Vagina (tissue), 2 donors: ENCODE data around the gene MYO9A. TPM values are rescaled to one million over a fixed set of nuclear protein-coding genes. Genes with fewer than 3 reads are reported as not detected.

Source experiments
- DNase-seq, 2 donors: peaks; one replicate each; pipeline ENCODE4 v3.0.0-alpha.2; 2017; ENCODE audit errors: extremely low spot score in 2 of 2
- H3K27ac ChIP-seq: fragments of 200-600 bp; sonication (generic); one replicate; pipeline ENCODE4 v1.5.1; 2019
- H3K27me3 ChIP-seq: fragments of 200-600 bp; sonication (generic); one replicate; pipeline ENCODE4 v1.5.1; 2019
- H3K36me3 ChIP-seq, 2 donors: fragments of 200-600 bp; sonication (generic); one replicate each; pipeline ENCODE4 v1.5.1; 2017 to 2019
- H3K4me1 ChIP-seq: fragments of 200-600 bp; sonication (generic); one replicate; pipeline ENCODE4 v1.5.1; 2019
- H3K4me3 ChIP-seq, 2 donors: fragments of 200-600 bp; sonication (generic); 1 replicate in 1 of 2; 2 replicates in 1 of 2; pipeline ENCODE4 v1.5.1; 2016 to 2019
- H3K9me3 ChIP-seq: fragments of 200-600 bp; sonication (generic); one replicate; pipeline ENCODE4 v1.5.1; 2019
- POLR2A ChIP-seq, 2 donors: fragments of 450-650 bp; IDR thresholded peaks; one replicate each; pipeline ENCODE4 v1.6.1; 2017; ENCODE audit warnings: antibody characterized with exemption in 2 of 2, mild to moderate bottlenecking in 2 of 2, moderate library complexity in 2 of 2
- POLR2AphosphoS5 ChIP-seq, 2 donors: sonication (generic); formaldehyde crosslinking; IDR thresholded peaks; one replicate each; pipeline ENCODE4 v1.9.0; 2017; ENCODE audit warnings: antibody characterized with exemption in 2 of 2, mild to moderate bottlenecking in 2 of 2, low read depth in 1 of 2; ENCODE audit not compliant: insufficient read depth in 1 of 2
- intact Hi-C: fragments of 100-400 bp; cut with DNase I; formaldehyde crosslinking; loops from one replicate; pipeline ENCODE4 v1.15.1; 2023
- total RNA-seq: library from RNA; depleted of rRNA; stranded (reverse); fragments of >200 nt; gene quantifications from one replicate; pipeline ENCODE4 v1.2.3, GENCODE V29; 2016
- TF ChIP-seq, protein P1 (sequence below), 3 experiments: fragments of 450-650 bp in 2 of 3; fragments of 200-600 bp in 1 of 3; sonication (generic) in 1 of 3; IDR thresholded peaks; one replicate each; pipeline ENCODE4 v1.5.1; 2017 to 2019; ENCODE audit warnings: antibody characterized with exemption in 3 of 3, mild to moderate bottlenecking in 2 of 3, moderate library complexity in 2 of 3

MYO9A gene
- total RNA-seq, 1 donor from 2014 or later: 50.3 TPM

DNA sequence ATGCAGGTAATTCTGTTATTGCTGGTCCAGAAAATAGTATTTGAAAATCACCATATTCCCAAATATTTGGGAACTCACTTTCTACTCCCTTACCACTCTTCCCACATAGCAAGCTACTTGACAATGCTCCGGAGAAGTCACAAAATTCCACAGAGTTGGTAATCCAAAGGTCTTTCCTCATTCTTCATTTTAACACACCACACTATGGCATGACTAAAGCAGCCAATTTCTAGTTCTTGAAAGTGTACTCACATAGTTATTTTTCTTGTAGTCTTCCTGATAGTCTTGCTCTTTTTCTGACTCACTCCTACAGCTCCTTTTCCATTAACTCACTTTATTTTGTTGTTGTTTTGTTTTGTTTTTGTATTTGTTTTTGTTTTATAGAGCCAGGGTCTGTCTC lies 67.2 kb downstream of the MYO9A start:
- intact Hi-C loops: no loop called here
- TF ChIP-seq POLR2A (IDR thresholded peaks at IDR 0.05): no peak
- TF ChIP-seq POLR2AphosphoS5 (IDR thresholded peaks at IDR 0.05; ENCODE audit: insufficient read depth in 1 of 2, low read depth in 1 of 2): no peak
- TF ChIP-seq, protein P1, sequence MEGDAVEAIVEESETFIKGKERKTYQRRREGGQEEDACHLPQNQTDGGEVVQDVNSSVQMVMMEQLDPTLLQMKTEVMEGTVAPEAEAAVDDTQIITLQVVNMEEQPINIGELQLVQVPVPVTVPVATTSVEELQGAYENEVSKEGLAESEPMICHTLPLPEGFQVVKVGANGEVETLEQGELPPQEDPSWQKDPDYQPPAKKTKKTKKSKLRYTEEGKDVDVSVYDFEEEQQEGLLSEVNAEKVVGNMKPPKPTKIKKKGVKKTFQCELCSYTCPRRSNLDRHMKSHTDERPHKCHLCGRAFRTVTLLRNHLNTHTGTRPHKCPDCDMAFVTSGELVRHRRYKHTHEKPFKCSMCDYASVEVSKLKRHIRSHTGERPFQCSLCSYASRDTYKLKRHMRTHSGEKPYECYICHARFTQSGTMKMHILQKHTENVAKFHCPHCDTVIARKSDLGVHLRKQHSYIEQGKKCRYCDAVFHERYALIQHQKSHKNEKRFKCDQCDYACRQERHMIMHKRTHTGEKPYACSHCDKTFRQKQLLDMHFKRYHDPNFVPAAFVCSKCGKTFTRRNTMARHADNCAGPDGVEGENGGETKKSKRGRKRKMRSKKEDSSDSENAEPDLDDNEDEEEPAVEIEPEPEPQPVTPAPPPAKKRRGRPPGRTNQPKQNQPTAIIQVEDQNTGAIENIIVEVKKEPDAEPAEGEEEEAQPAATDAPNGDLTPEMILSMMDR (IDR thresholded peaks at IDR 0.05): no peak
- Histone ChIP-seq H3K36me3 (peaks cover 0 to 7% of the 10 kb centered on the region in 2 donors), H3K4me1 (no peaks in the 10 kb centered on the region), H3K4me3 (no peak overlapping the region), H3K9me3 (no peaks in the 10 kb centered on the region), H3K27me3 (no peaks in the 10 kb centered on the region), H3K27ac (no peak overlapping the region)
- no peak for DNase-seq

DNA sequence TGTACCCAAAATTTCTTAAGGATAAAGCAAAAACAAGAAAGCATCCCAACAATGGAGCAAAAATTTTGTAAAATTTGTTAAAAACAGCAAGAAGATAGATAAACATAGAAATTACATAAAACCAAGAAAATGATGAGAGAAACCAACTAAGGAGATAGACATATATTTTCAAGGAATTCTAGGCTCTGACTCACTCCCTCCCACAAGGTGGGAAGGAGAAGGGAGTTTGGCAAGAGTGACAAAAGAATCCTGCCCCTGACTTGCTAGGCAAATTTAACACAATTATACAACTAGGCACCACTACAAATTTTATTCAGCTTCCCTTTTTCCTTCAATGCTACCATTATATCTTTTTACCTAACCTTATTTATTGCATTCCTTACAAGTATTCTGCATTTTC lies 70.9 kb downstream of the MYO9A start:
- H3K4me3 ChIP-seq: no peak overlapping the region
- H3K36me3 ChIP-seq: peaks cover 0 to 7% of the 10 kb centered on the region in 2 donors
- no peaks in the 10 kb centered on the region for H3K9me3 ChIP-seq
- no peak for TF ChIP-seq POLR2A (IDR thresholded peaks at IDR 0.05)
- TF ChIP-seq, protein P1 (IDR thresholded peaks at IDR 0.05): no peak
- TF ChIP-seq POLR2AphosphoS5 (IDR thresholded peaks at IDR 0.05; ENCODE audit: insufficient read depth in 1 of 2, low read depth in 1 of 2): no peak
- H3K27me3 ChIP-seq: no peaks in the 10 kb centered on the region
- intact Hi-C loops: no loop called here
- no peaks in the 10 kb centered on the region for H3K4me1 ChIP-seq
- H3K27ac ChIP-seq: no peak overlapping the region
- DNase-seq: no peak

DNA sequence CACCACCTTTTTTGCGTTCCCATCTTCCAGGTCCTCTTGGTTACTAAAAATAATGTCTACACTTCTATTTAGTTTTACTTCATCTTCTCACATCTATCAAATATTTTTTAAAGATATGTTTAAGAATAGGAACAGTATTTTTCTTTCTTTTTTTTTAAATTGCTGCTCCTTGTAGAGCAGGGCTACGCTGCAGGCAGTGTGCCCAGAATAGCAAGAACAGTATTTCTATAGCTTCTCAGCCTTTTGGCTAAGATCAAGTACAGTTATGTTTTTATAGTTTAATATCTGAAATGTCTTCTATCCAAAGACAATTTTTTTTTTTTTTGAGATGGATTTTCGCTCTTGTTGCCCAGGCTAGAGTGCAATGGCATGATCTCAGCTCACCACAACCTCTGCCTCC lies 73.0 kb downstream of the MYO9A start:
- intact Hi-C loops: no loop called here
- no peak for TF ChIP-seq POLR2AphosphoS5 (IDR thresholded peaks at IDR 0.05; ENCODE audit: insufficient read depth in 1 of 2, low read depth in 1 of 2)
- TF ChIP-seq POLR2A (IDR thresholded peaks at IDR 0.05): no peak
- TF ChIP-seq, protein P1 (IDR thresholded peaks at IDR 0.05): no peak
- DNase-seq: no peak
- no peaks in the 10 kb centered on the region for H3K27me3 ChIP-seq
- H3K9me3 ChIP-seq: no peaks in the 10 kb centered on the region
- H3K27ac ChIP-seq: no peak overlapping the region
- H3K4me3 ChIP-seq: no peak overlapping the region
- peaks cover 0 to 7% of the 10 kb centered on the region in 2 donors for H3K36me3 ChIP-seq
- no peaks in the 10 kb centered on the region for H3K4me1 ChIP-seq

DNA sequence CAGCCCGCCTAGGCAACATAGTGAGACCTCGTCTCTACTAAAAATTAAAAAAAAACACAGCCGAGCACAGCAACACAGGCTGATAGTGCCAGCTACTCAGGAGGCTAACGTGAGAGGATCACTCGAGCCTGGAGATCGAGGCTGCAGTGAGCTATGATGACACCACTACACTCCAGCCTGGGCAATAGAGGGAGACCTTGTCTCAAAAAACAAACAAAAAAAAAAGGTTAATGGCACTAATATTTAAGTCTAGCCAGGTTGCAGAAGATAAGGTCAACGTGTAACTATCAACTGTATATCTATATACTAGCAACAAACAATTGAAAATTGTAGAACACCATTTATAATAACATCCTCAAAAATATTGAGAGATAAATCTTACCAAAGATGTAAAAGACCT lies 75.1 kb downstream of the MYO9A start:
- intact Hi-C loops: no loop called here

DNA sequence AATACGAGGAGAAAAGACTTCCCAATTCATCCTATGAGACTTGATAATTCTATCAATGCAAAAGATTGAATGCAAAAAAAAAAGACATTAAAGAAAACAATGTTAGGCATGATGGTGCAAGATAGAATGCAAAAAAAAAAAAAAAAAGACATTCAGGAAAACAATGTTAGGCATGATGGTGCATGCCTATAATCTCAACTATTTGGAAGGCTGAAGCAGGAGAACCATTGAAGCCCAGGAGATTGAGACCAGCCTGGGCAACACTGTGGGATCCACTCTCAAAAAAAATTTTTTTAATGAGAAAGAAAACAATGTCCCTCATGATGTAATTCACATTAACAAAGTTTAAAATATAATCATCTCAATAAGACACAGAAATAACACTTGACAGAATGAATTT lies 75.9 kb downstream of the MYO9A start:
- no peak overlapping the region for H3K4me3 ChIP-seq
- no peak for DNase-seq
- no peaks in the 10 kb centered on the region for H3K4me1 ChIP-seq
- intact Hi-C loops: no loop called here
- H3K27ac ChIP-seq: no peak overlapping the region
- no peaks in the 10 kb centered on the region for H3K27me3 ChIP-seq
- TF ChIP-seq, protein P1 (IDR thresholded peaks at IDR 0.05): no peak
- TF ChIP-seq POLR2AphosphoS5 (IDR thresholded peaks at IDR 0.05; ENCODE audit: insufficient read depth in 1 of 2, low read depth in 1 of 2) (no peak), POLR2A (IDR thresholded peaks at IDR 0.05) (no peak)
- no peaks in the 10 kb centered on the region for H3K9me3 ChIP-seq
- H3K36me3 ChIP-seq: peaks cover 0 to 7% of the 10 kb centered on the region in 2 donors

More for the DNA sequence above, 75.1 kb downstream of the MYO9A start:
- DNase-seq: no peak
- Histone ChIP-seq H3K4me1 (no peaks in the 10 kb centered on the region), H3K27ac (no peak overlapping the region), H3K27me3 (no peaks in the 10 kb centered on the region), H3K9me3 (no peaks in the 10 kb centered on the region), H3K4me3 (no peak overlapping the region), H3K36me3 (peaks cover 0 to 7% of the 10 kb centered on the region in 2 donors)
- TF ChIP-seq POLR2AphosphoS5 (IDR thresholded peaks at IDR 0.05; ENCODE audit: insufficient read depth in 1 of 2, low read depth in 1 of 2) (no peak), POLR2A (IDR thresholded peaks at IDR 0.05) (no peak)
- TF ChIP-seq, protein P1 (IDR thresholded peaks at IDR 0.05): no peak
